Activated CD8-positive, alpha-beta memory T cell treated with anti-CD3 and anti-CD28 coated beads for 36 hours (primary cell): ENCODE data around the gene TBX4. TPM values are rescaled to one million over a fixed set of nuclear protein-coding genes. Genes with fewer than 3 reads are reported as not detected.

ENCODE experiments used
- CTCF ChIA-PET: fragments of 350-600 bp; sonication (Branson Sonifier 250); formaldehyde crosslinking; loops from one replicate; lab custom pipeline; 2021; ENCODE audit warnings: antibody characterized with exemption; lab: Charles Lee
- POLR2A ChIA-PET: fragments of 350-600 bp; sonication (Branson Sonifier 250); formaldehyde crosslinking; loops from one replicate; lab custom pipeline; 2021; ENCODE audit warnings: antibody characterized with exemption; lab: Charles Lee
- total RNA-seq, 2 experiments: library from RNA; stranded (reverse); gene quantifications; one replicate each; pipeline ENCODE4 v1.2.3, GENCODE V29; 2021

Gene TBX4
- total RNA-seq, 2 experiments from 2014 or later, result not detected

DNA sequence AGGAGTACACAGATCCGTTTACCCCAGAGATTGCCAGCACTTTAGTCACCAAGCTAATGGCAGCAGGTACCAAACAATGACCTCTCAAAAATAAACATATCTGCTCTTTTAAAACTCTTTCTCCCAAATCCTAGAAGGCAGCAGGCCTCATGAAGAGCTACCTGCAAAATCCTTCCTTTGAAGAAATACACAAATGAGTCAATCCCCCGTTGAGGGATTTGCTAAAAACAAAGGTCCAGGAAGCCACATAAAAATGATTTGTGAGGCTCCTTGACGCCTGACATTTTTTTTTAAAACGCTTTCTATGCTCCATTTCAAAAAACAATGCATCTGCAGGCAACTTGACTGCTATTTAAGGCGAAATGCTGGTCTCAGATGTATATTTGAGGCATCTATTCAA lies 80.6 kb downstream of the TBX4 start:
- POLR2A ChIA-PET, result no interaction called here
- CTCF ChIA-PET, result no interaction called here

DNA sequence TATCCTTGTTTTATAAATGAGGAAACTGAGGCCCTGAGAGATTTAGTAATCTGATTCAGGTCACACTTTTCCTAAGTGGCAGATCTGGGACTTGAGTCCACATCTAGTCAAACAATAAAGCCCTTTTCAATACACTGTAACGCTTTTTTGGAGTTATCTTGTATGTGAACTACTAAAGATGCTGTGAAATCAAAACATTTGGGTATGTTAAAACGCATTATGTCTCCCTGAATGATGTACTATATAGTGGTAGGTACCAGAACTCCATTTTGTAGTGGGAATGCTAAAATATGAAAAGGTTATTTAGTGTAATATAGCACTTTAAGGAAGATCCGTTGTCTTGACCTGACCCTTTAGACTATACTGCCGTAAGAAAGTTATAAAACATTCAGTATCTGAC lies 81.6 kb downstream of the TBX4 start:
- POLR2A ChIA-PET, result no interaction called here

DNA sequence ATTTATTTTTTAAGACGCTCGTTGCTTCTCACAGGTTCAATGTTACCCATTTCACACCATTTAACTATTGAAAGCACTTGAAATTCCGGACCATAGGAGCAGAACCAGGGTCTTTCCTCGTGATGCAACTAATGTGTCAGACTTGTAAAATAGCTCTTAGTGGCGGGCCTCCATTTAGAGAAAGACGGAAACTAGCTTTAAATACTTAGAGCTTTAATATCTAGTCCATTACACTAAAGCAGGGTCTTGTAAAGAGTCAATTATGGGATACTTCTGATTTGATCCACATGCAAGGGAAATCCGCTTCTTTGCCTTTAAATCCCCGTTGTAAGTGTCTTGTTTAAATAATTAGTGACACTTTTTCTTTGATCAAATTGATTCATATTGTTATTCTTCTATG lies 82.2 kb downstream of the TBX4 start:
- POLR2A ChIA-PET, result no interaction called here

More for the DNA sequence above, 81.6 kb downstream of the TBX4 start:
- CTCF ChIA-PET, result no interaction called here

More for the DNA sequence above, 82.2 kb downstream of the TBX4 start:
- CTCF ChIA-PET, result no interaction called here

Other genes starting within 250 kb of the TBX4 start
- not detected for gene TBX2, start 52.6 kb upstream of the TBX4 start, total RNA-seq
- gene NACA2, start 138.8 kb downstream of the TBX4 start, total RNA-seq, result not detected